SJSA1 (cell line): ENCODE results near the gene PRAC2. TPM values are rescaled to one million over a fixed set of nuclear protein-coding genes. Genes with fewer than 3 reads are reported as not detected.
A peak's percentile ranks its signal among the peaks of the same experiment; 100 is the strongest.

ENCODE experiments used
- DNase-seq, 2 experiments: peaks; one replicate each; pipeline ENCODE4 v3.0.0-alpha.2; 2015 to 2020; ENCODE audit warnings: low spot score in 2 of 2, low read depth in 1 of 2
- H3K27ac ChIP-seq: fragments of 250-450 bp; sonication (Bioruptor Pico); 2 replicates; pipeline ENCODE4 v1.5.1; 2020; ENCODE audit warnings: mild to moderate bottlenecking, moderate library complexity
- H3K27me3 ChIP-seq: fragments of 250-450 bp; sonication (Bioruptor Pico); replicated peaks from 2 replicates; pipeline ENCODE4 v1.5.1; 2020; ENCODE audit warnings: mild to moderate bottlenecking, moderate library complexity
- H3K36me3 ChIP-seq: fragments of 250-450 bp; sonication (Bioruptor Pico); 2 replicates; pipeline ENCODE4 v1.5.1; 2020; ENCODE audit warnings: mild to moderate bottlenecking
- H3K4me1 ChIP-seq: fragments of 250-450 bp; sonication (Bioruptor Pico); replicated peaks from 2 replicates; pipeline ENCODE4 v1.6.1; 2021; ENCODE audit warnings: mild to moderate bottlenecking
- H3K4me3 ChIP-seq: fragments of 250-450 bp; sonication (Bioruptor Pico); 2 replicates; pipeline ENCODE4 v1.5.1; 2020; ENCODE audit warnings: mild to moderate bottlenecking
- H3K9me3 ChIP-seq: fragments of 250-450 bp; sonication (Bioruptor Pico); replicated peaks from 2 replicates; pipeline ENCODE4 v1.5.1; 2020; ENCODE audit warnings: mild to moderate bottlenecking
- total RNA-seq: library from RNA; depleted of rRNA; stranded (reverse); fragments of >200 nt; shearing (Covaris generic); gene quantifications from 2 replicates; pipeline ENCODE4 v1.2.3, GENCODE V29; 2014

The PRAC2 gene
- total RNA-seq, 1 experiment from 2014 or later: not detected

GRCh38 chr17:48725288-48726064 lies 2.5 kb downstream of the PRAC2 start:
- no peak for DNase-seq
- H3K27me3 ChIP-seq: peaks cover 98% of the 10 kb centered on the region

GRCh38 chr17:48726114-48726915 lies 3.3 kb downstream of the PRAC2 start:
- no peaks in the 10 kb centered on the region for H3K36me3 ChIP-seq
- H3K4me1 ChIP-seq: peaks cover 9% of the 10 kb centered on the region
- H3K9me3 ChIP-seq: no peaks in the 10 kb centered on the region
- H3K27ac ChIP-seq: no peak overlapping the region
- peaks cover 95% of the 10 kb centered on the region for H3K27me3 ChIP-seq
- H3K4me3 ChIP-seq: no peak overlapping the region
- no peak for DNase-seq

More at GRCh38 chr17:48725288-48726064, 2.5 kb downstream of the PRAC2 start:
- H3K4me1 ChIP-seq: peaks cover 9% of the 10 kb centered on the region
- no peaks in the 10 kb centered on the region for H3K36me3 ChIP-seq
- no peaks in the 10 kb centered on the region for H3K9me3 ChIP-seq
- no peak overlapping the region for H3K27ac ChIP-seq
- no peak overlapping the region for H3K4me3 ChIP-seq

- Histone ChIP-seq H3K27ac (no peak overlapping the region), H3K4me1 (peaks cover 9% of the 10 kb centered on the region), H3K9me3 (no peaks in the 10 kb centered on the region), H3K36me3 (no peaks in the 10 kb centered on the region), H3K27me3 (peaks cover 95% of the 10 kb centered on the region), H3K4me3 (no peak overlapping the region)
- no peak for DNase-seq
These were observed 3.9 kb downstream of the PRAC2 start for GRCh38 chr17:48726916-48727286.

GRCh38 chr17:48727415-48728175 lies 4.6 kb downstream of the PRAC2 start:
- H3K9me3 ChIP-seq: no peaks in the 10 kb centered on the region
- H3K27ac ChIP-seq: no peak overlapping the region
- peaks cover 9% of the 10 kb centered on the region for H3K4me1 ChIP-seq
- H3K4me3 ChIP-seq: no peak overlapping the region
- H3K36me3 ChIP-seq: no peaks in the 10 kb centered on the region
- peaks cover 95% of the 10 kb centered on the region for H3K27me3 ChIP-seq
- DNase-seq: no peak

- Histone ChIP-seq H3K27me3 (peaks cover 95% of the 10 kb centered on the region), H3K27ac (no peak within 1 kb of the TSS), H3K36me3 (no peaks in the 10 kb centered on the region), H3K9me3 (no peaks in the 10 kb centered on the region), H3K4me3 (peak within 1 kb of the TSS; percentile 26), H3K4me1 (peaks cover 9% of the 10 kb centered on the region)
- peak; percentile 41 to 65 for DNase-seq
These were observed 5.5 kb downstream of the PRAC2 start, which contains the start of gene HOXB13 for GRCh38 chr17:48728232-48729231. TSS of gene HOXB13 (minus strand) at chr17:48728750. CDS start at chr17:48728593, 157 bp downstream.

GRCh38 chr17:48729335-48730239 lies 6.6 kb downstream of the PRAC2 start:
- H3K4me1 ChIP-seq: peaks cover 9% of the 10 kb centered on the region
- H3K27me3 ChIP-seq: peaks cover 95% of the 10 kb centered on the region
- no peak overlapping the region for H3K4me3 ChIP-seq
- H3K9me3 ChIP-seq: no peaks in the 10 kb centered on the region
- H3K36me3 ChIP-seq: no peaks in the 10 kb centered on the region
- no peak overlapping the region for H3K27ac ChIP-seq
- no peak for DNase-seq

- Histone ChIP-seq H3K27ac (no peak overlapping the region), H3K27me3 (peaks cover 95% of the 10 kb centered on the region), H3K4me1 (peaks cover 9% of the 10 kb centered on the region), H3K36me3 (no peaks in the 10 kb centered on the region), H3K9me3 (no peaks in the 10 kb centered on the region), H3K4me3 (no peak overlapping the region)
- no peak for DNase-seq
These were observed 7.2 kb downstream of the PRAC2 start for GRCh38 chr17:48730240-48730550.

- no peaks in the 10 kb centered on the region for H3K9me3 ChIP-seq
- H3K36me3 ChIP-seq: no peaks in the 10 kb centered on the region
- H3K4me3 ChIP-seq: no peak overlapping the region
- DNase-seq: no peak
- peaks cover 95% of the 10 kb centered on the region for H3K27me3 ChIP-seq
- H3K27ac ChIP-seq: no peak overlapping the region
- H3K4me1 ChIP-seq: peaks cover 9% of the 10 kb centered on the region
These were observed 8.4 kb downstream of the PRAC2 start for GRCh38 chr17:48731355-48731754.

- peaks cover 9% of the 10 kb centered on the region for H3K4me1 ChIP-seq
- no peaks in the 10 kb centered on the region for H3K9me3 ChIP-seq
- peaks cover 93% of the 10 kb centered on the region for H3K27me3 ChIP-seq
- no peaks in the 10 kb centered on the region for H3K36me3 ChIP-seq
- no peak overlapping the region for H3K4me3 ChIP-seq
- DNase-seq: no peak
- no peak overlapping the region for H3K27ac ChIP-seq
These were observed 10.0 kb downstream of the PRAC2 start for GRCh38 chr17:48732688-48733629.

GRCh38 chr17:48733632-48734328 lies 10.8 kb downstream of the PRAC2 start:
- H3K4me3 ChIP-seq: no peak overlapping the region
- H3K27me3 ChIP-seq: peaks cover 93% of the 10 kb centered on the region
- DNase-seq: no peak
- H3K36me3 ChIP-seq: no peaks in the 10 kb centered on the region
- H3K4me1 ChIP-seq: peaks cover under 1% of the 10 kb centered on the region; the same call in 1 of the 2 replicates
- no peaks in the 10 kb centered on the region for H3K9me3 ChIP-seq
- H3K27ac ChIP-seq: no peak overlapping the region
